Loucy (cell line): ENCODE data around the gene TMEM132D.

Experiments used
- EZH2phosphoT487 ChIP-seq: fragments of 200-600 bp; IDR thresholded peaks from 2 replicates; pipeline ENCODE4 v1.6.1; 2018; ENCODE audit warnings: antibody characterized with exemption, mild to moderate bottlenecking, moderate library complexity, borderline replicate concordance
- TF ChIP-seq, protein P1 (sequence below): fragments of 200-600 bp; sonication (generic); conservative IDR thresholded peaks from 2 replicates; pipeline ENCODE4 v1.5.1; 2014; ENCODE audit warnings: mild to moderate bottlenecking, antibody characterized with exemption, low read length

DNA sequence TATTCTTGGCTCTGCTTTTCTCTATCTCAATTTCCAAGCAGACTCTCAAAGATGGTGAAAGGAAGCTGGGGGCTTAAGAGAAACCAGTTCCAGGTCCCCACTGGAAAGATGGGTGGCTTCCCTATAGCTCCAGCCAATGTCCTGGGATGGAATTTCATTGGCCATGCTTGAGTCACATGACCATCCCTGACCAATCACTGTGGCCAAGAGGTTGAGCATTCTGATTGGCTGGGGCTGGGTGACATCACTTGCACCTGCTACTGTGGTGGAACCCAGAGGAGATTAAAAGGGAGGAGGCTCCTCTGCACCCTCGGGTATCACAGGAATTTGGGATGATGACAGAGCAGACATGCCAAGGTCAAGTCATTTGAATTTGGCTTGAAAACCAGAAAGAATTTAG is 436.5 kb downstream of the TMEM132D start:
- TF ChIP-seq, protein P1, sequence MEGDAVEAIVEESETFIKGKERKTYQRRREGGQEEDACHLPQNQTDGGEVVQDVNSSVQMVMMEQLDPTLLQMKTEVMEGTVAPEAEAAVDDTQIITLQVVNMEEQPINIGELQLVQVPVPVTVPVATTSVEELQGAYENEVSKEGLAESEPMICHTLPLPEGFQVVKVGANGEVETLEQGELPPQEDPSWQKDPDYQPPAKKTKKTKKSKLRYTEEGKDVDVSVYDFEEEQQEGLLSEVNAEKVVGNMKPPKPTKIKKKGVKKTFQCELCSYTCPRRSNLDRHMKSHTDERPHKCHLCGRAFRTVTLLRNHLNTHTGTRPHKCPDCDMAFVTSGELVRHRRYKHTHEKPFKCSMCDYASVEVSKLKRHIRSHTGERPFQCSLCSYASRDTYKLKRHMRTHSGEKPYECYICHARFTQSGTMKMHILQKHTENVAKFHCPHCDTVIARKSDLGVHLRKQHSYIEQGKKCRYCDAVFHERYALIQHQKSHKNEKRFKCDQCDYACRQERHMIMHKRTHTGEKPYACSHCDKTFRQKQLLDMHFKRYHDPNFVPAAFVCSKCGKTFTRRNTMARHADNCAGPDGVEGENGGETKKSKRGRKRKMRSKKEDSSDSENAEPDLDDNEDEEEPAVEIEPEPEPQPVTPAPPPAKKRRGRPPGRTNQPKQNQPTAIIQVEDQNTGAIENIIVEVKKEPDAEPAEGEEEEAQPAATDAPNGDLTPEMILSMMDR = no peak
- no peak for TF ChIP-seq EZH2phosphoT487
